GM18867 (cell line): Measurements from ENCODE around the gene ZNF865.

ENCODE experiments used
- ATAC-seq: cut with Tn5 transposase; IDR thresholded peaks from one replicate; pipeline ENCODE4 v1.9.1; 2021; ENCODE audit warnings: mild to moderate bottlenecking, moderate library complexity; ENCODE audit not compliant: unreplicated experiment

ZNF865 gene

GRCh38 chr19:55656552-55656951 is 51.1 kb downstream of the ZNF865 start:
- ATAC-seq, result no peak

- ATAC-seq, result no peak
Measured at GRCh38 chr19:55656988-55657747, 51.7 kb downstream of the ZNF865 start.

GRCh38 chr19:55658846-55659459 is 53.5 kb downstream of the ZNF865 start:
- ATAC-seq, result no peak

- no peak for ATAC-seq
Measured at GRCh38 chr19:55659822-55660221, 54.4 kb downstream of the ZNF865 start.

- no peak for ATAC-seq
Measured at GRCh38 chr19:55660404-55660803, 55.0 kb downstream of the ZNF865 start.

- ATAC-seq, result no peak
Measured at GRCh38 chr19:55660991-55661390, 55.5 kb downstream of the ZNF865 start.

- ATAC-seq, result no peak
Measured at GRCh38 chr19:55661826-55662225, 56.4 kb downstream of the ZNF865 start.

- no peak for ATAC-seq
Measured at GRCh38 chr19:55663846-55664536, 58.5 kb downstream of the ZNF865 start.

- no peak for ATAC-seq
Measured at GRCh38 chr19:55666343-55667005, 61.0 kb downstream of the ZNF865 start.
